A375 (cell line): ENCODE data around the gene AGK. TPM values are rescaled to one million over a fixed set of nuclear protein-coding genes. Genes with fewer than 3 reads are reported as not detected.

ENCODE experiments used
- total RNA-seq: library from RNA; depleted of rRNA; stranded (reverse); fragments of >200 nt; shearing (Covaris generic); gene quantifications from 2 replicates; pipeline ENCODE4 v1.2.3, GENCODE V29; 2014; rRNA removed

AGK gene, protein sequence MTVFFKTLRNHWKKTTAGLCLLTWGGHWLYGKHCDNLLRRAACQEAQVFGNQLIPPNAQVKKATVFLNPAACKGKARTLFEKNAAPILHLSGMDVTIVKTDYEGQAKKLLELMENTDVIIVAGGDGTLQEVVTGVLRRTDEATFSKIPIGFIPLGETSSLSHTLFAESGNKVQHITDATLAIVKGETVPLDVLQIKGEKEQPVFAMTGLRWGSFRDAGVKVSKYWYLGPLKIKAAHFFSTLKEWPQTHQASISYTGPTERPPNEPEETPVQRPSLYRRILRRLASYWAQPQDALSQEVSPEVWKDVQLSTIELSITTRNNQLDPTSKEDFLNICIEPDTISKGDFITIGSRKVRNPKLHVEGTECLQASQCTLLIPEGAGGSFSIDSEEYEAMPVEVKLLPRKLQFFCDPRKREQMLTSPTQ
- total RNA-seq = 52.4 and 62.2 TPM in 2 replicates

DNA sequence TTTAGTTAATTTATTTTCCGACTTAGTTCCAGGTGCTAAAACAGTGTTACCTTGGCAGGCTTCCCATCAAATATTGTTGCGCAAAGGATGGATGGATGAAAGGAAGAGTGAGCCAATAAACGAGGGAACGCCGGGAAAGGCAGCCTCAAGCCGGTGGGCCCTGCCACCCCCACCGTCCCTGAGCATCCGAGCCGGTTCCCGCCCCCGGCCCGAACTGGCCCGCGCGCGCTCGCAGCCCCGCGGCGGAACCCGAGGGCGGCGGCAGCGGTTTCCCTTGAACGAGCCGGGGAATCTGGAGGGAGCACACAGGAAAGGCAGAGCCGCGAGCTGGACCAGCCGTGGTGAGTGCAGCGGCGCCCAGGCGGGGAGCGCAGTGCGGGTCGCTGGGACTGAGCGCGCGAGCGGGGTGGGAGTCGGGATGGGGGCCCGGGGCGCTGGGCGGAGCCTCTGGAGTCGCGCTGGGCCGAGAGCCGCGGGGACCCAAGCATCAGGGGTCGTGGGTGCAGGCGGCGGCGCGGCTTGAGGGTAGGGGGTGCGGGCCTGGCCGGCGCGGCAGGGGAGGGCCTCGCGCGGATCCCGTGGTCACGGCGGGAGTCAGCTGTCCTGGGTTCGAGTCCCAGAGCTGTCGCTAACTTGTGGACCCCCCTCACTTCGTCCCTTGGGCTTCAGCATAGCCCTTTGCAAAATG lies at the start of gene AGK:
AGK (plus strand) TSS at position 317 of the 688 bp plus-strand sequence. CDS start 4,057 bp downstream, outside the sequence.

DNA sequence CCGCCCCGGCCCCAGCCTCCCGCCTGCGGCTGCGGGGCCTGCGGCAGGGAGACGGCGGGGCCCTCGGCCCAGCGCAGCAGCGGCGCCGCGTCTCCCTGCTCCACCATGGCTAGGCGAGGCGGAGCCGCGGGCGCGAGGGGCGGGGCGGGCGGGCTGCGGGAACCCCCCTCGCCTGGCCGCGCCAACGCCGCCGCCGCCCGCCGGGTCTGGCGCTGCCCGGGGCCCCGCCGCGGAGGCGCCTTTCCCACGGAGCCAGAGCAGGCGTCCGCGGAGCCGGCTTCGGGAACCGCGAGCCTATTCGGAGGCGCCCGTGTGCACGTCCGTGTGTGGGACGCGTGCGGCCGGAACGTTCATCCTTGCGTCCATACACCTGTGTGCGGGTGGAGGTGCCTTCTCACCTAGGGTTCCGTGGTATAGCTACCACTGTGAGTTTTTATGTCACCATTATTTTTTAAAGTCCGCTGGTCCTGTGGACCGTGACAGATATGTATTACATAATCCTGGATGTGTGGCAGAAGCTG lies 150.9 kb downstream of the AGK start, which contains the start of gene DENND11:
DENND11 (minus strand) TSS at position 120 of the 521 bp plus-strand sequence; CDS start at position 107, 13 bp downstream.

Other genes with a start within 250 kb of the AGK start
- gene DENND11, start 150.8 kb downstream of the AGK start, total RNA-seq = 5.7 and 7.5 TPM in 2 replicates
- not detected in 2 replicates for gene WEE2, start 156.9 kb downstream of the AGK start, total RNA-seq
- 389 and 487 TPM in 2 replicates for gene SSBP1, start 186.9 kb downstream of the AGK start, total RNA-seq
- 0.11 and 0.16 TPM in 2 replicates for gene TAS2R3, start 212.7 kb downstream of the AGK start, total RNA-seq
- 0.05 and 0.19 TPM in 2 replicates for gene TAS2R4, start 225.3 kb downstream of the AGK start, total RNA-seq
- not detected in 2 replicates for gene TAS2R5, start 238.8 kb downstream of the AGK start, total RNA-seq